GM21390 (cell line): ENCODE results near the gene IRF5.

Source experiments
- ATAC-seq: cut with Tn5 transposase; IDR thresholded peaks from one replicate; pipeline ENCODE4 v1.9.1; 2021; ENCODE audit not compliant: unreplicated experiment

Gene IRF5, protein sequence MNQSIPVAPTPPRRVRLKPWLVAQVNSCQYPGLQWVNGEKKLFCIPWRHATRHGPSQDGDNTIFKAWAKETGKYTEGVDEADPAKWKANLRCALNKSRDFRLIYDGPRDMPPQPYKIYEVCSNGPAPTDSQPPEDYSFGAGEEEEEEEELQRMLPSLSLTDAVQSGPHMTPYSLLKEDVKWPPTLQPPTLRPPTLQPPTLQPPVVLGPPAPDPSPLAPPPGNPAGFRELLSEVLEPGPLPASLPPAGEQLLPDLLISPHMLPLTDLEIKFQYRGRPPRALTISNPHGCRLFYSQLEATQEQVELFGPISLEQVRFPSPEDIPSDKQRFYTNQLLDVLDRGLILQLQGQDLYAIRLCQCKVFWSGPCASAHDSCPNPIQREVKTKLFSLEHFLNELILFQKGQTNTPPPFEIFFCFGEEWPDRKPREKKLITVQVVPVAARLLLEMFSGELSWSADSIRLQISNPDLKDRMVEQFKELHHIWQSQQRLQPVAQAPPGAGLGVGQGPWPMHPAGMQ

DNA sequence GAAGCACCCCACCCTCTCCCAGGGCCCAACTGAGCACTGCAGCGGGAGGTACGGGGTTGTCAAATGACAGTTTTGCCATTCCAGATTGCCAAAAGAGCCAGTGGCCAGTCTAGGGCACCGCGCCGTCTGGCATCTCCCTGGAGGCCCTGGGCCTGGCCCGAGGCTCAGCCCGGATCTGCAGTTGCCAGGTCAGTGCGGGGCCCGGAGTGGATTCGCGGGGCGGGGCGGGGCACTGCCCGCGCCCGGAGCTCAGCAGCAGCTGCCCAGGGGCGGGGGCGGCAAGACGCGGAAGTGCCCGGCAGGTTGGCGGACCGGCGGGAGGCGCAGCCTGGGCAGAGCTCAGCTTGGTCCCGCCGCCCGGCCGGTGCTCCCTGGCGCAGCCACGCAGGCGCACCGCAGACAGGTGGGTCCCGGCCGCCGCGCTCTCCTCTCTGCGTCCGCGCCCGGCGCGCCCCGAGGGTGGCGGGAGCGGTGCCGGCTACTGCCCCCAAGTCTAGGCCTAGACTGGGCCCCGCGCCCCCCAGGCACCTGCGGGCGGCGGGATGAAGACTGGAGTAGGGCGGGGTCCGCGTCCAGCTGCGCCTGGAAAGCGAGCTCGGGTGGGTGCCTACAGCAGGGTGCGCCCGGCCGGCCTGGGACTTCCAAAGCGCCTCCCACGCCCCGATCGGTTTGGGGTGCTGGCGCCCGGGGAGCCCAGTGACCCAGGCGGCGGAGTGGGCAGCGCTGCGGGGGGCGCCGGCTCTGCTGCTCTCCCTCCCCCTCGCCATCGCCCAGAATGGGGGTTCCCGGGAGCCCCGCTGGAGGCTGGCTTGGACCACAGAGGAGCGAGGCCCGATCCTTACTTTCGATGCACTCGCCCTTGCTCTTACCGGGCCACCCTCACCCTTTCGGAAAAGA, at the start of gene IRF5:
Gene IRF5, plus strand, starts transcription at position 281 of the 897 bp plus-strand sequence. CDS start 4,155 bp downstream, outside the sequence.
- ATAC-seq: no peak

DNA sequence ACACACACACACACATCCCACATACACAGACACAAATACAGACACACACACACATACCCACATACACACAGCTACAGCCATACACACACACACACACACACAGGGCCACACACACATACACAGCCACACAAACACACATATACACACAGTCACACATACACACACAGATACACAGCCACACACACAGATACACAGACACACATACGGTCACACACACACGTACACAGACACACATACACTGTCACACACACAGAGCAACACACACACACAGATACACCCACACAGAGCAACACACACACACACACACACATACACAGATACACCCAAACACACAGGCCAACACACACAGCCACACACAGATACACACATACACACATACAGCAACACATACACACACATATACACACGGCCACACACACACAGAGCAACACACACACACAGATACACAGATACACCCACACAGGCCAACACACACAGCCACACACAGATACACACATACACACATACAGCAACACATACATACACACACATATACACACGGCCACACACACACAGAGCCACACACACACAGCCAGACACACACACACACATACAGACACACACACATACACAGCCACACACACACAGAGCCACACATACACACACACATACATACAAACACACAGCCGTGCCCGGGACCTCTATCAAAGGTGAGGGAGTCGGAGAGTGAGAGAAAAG, 49.5 kb upstream of the IRF5 start:
- ATAC-seq: no peak

DNA sequence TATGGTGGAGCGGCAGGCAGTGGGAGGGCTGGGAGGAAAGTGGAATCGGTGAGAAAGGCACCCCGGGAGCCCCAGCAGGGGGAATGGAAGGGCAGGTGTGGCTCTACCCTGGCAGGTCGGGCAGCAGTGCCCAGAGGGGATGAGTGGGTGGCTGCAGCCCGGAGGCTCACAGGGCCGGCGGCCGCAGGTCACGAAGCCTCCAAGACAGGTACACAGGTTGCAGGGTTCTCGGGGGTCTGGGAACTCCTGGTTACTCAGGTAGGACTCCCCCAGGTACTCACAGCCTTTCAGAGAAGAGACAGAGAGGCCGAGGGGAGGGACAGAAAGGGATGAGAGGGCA, 49.0 kb upstream of the IRF5 start:
- no peak for ATAC-seq

DNA sequence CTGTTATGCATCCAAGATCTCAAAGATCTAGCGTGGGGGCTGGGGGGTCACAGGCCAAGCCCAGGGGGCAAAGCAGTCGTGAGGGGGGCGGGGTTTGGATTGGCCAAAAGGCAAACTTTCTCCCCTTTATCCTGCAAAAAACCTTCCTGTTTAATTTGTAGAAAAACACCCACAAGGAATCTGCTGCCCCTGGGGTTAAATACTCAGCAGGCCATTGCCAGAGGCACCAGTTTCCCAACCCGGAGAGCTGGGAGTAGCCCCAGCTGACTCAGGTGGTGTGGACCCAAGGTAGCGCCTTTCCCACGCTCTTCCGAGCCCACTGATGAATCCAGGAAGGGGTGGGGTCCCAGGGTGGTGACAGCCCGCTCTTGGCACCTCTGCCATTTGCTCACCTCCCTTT, 48.6 kb upstream of the IRF5 start:
- ATAC-seq: no peak

DNA sequence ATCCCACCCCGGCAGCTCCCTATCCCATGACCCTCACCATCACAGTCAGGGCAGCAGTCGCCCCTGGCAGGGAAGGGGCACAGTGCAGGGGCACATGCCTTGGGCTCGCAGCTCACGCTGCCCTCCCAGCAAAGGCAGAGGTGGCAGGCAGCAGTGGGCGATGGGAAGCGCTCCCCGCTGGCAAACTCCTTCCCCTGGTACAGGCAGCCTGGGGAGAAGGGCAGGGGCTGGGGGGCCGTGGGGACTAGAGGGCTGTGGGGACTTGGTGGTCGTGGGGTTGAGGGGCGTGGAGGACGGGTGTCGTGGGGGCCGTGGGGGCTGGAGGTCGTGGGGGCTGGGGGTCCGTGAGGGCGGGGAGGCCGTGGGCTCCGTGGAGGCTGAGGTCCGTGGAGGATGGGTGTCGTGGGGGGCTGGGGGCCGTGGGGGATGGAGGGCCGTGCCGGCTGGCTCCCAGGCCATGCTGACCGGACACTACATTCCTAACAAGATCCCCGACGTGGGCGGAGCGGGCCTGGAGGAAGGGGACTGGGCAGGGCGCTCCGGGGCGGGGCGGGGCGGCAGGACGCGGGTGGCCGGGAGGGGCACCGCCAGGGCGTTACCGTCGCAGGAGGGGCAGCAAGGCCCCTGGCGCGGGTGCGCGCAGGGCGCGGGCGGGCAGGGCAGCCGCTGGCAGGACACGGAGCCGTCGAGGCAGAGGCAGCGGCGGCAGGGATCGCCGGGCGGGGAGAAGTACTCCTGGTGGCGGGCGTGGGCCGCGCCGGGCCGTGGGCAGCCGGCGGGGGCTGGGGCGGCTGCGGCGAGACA, 47.2 kb upstream of the IRF5 start:
- ATAC-seq: no peak

DNA sequence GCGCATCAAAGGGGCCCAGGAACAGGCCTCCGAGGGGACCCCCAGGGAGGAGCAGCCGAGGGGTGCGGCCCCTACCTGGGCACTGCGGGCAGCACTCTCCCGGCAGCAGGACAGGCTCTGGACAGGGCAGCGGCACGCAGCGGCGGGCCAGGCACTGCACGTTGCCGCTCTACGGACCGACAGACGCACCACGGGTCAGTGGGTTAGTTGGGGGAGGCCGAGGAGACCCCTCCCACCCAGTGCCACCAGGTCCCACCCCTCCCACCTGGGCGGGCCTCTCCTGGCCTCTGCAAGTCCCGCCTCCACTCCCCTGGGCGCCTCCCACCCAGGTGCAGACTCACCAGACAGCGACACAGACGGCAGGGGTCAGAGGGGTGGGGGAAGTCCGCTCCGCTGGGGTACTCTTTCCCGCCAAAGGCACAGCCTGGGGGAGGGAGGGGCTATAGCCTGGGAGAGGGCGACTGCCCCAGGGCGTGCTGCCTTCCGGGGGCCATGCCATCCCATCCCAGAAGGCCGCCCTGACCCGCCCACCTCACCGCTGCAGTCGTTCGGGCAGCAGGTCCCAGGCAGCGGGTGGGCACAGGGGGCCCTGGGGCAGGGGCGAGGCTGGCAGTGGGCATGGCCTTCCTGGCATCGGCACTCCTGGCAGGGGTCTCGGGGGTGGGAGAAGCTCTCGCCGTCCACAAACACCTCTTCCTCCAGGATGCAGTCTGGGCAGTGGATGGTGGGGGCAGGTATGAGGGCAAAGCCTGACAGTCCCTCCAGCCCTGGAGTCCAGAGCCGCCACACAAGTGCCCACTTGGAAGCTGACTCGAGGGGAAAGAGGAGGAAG, 46.4 kb upstream of the IRF5 start:
- no peak for ATAC-seq

DNA sequence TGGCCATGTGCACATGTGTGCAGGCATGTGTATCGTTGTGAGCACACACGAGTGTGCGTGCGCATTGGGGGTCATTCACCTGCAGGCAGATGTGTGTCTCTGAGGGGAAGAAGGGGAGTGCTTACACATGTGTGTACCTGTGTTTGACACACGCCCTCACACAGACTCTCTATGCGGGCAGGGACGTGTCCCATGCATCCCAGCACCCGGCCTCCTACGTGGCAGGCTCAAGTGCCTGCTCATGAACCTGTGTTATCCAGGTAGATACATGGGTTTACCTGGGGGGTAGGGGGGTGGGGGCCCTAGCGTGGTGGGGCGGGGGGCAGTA, 45.8 kb upstream of the IRF5 start:
- ATAC-seq: no peak

DNA sequence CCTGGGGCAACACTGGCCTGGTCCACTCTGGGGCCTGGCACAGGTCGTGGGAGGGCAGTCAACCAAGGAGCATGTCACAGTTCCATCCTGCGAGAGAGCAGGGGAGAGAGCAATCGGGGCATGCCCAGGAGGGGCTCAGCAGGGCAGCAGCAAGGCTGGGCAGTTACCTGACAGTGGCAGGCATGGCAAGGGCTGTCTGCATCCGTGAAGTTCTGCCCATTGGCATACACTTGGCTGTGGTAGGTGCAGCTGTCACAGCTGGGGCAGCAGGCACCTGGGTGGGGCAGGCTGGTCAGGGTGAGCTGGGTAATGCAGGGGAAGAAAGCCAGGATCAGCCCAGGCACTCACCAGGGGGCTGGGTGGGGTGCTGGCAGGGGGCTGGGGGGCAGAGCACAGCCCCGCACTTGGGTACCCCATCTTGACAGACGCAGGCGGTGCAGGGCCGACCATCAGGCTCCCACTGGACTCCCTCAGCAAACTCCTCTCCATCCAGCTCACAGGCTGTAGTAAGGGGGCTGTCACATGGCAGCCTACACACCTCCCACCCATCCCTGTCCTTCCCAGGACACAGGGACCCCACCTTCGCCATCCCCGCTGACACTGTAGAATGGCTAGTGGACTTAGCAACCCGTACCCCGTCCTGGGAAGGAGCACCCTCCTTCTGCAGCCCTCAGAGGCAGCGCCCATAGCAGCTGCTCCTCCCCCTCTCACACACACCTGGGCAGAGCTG, 45.0 kb upstream of the IRF5 start:
- ATAC-seq: no peak

DNA sequence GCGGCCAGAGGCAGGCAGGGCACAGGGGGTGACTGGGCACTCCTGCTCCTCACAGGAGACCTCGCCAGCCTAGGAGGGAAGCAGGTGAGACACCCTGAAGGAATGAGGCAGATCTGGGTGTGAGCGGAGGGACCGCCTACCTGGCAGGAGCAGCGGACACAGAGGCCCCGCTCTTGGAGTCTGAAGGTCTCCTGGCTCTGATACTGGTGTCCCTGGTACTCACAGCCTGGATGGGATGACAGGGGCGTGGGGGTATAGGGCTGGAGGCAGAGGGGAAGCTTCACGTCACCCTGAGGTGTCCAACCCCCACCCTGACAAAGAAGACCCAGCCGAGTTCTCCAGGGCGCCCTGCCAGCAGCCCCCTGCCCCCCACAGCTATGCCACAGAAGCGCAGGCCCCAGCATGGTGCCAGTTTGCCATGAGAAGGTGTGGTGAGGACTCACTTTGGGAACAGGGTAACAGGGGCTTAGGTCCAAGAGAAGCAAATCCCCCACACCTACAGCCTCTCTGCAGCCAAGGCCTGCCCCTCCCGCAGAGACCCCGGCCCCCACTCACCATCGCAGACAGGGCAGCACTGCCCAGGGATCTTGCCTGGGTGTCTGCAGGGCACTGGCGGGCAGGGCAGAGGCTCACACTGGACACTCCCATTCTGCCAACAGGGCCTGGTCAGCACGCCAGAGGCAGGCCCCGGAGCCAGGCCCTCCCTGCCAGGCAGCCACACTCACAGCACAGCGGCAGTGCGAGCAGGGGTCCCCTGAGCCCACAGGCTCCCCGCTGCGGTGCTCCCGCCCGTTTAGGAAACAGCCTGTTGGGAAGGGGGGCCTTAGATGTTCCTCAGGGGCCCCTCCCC, 44.3 kb upstream of the IRF5 start:
- no peak for ATAC-seq

DNA sequence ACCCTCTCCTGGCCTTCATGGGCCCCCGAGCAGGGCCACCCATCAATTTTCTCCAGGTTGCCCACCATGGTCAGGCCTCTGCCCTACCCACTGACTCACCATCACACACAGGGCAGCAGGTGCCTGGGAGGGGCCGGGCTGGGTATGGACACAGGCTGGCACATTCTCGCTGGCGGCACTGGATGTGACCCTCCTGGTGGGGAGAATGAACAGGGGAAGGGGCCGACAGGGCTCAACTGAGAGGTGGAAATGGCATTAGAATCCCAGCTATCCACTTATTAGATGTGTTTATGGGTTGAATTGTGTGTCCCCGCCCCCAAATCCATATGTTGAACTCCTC, 43.7 kb upstream of the IRF5 start:
- no peak for ATAC-seq

DNA sequence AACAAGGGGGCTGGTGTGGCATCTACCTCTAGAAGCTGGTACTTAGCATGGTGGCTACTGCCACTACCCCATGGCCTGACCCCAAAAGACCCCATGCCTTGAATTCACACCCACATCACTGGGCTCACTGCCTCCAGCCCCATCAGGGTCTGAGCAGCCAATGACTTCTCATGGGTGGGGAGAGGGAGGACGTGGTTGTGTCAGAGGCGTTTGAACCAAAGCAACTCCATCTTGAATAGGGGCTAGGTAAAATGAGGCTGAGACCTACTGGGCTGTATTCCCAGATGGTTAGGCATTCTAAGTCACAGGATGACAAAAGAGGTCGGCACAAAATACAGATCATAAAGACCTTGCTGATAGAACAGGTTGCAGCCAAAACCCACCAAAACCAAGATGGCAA, 42.4 kb upstream of the IRF5 start:
- ATAC-seq: no peak

DNA sequence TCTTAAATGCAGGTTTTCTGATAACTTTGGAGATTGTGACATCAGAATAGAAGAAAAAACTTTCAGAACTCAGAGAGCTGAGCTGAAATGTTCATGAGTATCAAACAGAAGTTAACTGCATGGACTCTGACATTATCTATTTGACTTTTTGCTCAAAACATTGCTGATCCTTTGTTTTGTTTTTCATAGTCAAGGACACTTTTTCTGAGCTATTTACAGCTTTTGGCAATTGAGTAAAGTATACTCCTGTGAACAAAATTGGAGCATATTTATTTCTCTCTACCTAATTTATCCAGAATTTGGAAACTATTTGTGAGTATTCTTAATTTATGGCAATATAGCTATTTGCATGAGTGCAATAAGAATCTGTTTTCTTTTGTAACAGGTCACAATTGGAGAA, 38.3 kb upstream of the IRF5 start:
- no peak for ATAC-seq

DNA sequence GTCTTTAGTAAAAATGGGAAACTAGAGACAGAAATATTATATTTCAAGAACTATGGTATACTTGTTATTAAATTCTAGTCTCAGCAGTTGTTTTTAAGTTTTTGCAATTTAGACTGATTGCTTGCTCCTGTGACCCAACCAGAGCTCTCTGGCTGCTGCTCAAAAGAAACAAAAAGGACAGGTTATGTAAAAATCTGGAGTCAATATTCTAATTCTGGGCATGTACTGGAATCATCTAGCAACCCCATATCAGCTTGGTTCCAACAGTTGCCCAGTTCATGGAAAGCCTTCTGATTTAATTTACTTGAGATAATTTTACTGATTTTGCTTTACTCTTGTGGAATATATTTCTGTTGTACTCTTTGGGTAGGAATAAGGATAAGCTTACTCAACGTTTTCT, 37.5 kb upstream of the IRF5 start:
- ATAC-seq: no peak

DNA sequence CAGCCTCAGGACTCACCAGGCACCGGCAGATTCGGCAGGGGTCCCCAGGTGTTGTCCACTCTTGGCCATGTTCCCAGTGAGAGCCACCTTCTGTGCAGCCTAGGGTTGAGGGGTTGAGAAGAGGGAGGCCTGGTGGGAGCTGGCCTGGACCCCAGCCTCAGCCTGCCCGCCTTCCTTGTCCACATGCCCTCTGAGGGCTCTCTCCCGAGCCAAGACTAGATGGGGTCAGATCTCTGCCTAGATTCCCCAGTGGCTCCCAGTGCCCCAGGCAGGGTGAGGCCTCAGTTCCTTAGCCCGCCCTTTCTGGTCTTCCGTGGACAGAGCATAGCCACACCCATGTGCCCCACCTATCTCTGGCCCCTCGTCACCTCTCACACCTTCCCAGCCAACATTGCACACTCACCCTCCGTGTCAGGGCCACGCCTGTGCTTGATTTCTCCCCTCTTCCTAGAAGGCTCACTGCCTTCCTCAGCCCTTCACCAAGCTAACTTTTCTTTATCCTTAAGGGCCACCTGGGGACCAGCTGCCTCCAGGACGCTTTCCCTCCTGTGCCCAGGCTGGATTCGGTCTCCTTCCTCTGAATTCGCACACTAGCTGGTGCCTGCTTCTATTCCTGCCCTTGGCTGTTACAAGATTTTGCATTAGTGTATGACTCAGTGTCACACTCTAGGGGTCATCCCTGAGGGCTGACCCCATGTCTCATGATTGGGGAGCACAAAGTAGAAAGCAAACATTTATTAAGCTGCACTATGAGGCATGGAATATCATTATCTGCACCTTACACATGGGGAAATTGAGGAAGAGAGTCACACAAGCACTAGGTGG, 34.8 kb upstream of the IRF5 start:
- no peak for ATAC-seq

DNA sequence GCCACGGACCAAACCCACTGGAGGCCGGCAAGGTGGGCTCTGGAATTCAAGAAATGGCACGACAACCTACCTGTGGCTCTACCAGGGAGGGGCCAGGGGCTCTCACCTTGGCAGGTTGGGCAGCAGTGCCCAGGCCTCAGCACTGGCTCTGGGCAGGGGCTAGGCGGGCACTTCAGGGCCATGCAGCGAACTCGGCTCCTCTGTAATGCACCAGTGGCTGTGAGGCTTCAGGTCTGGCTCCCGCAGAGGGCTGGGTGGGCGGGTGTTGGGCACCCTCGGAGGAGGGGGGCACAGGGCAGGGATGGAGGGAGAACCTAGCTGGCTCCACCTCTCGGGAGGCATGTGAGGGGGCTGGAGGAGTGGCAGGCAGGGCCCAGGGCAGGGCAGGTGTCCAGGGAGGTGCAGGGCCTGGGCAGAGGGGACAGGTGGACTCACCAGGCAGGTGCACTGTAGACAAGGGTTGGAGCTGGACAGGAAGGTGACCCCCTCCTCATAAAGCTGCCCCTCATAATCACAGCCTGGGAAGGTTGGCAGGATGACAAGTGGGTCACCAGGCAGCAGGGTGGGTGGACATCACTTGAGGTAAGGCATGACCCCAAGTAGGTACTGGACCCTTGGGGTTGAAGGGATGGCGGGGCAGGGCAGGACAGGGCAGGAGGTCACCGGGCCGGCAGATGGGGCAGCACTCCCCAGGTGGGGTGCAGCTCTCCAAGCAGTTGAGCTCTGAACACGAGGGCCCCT, 33.9 kb upstream of the IRF5 start:
- no peak for ATAC-seq

DNA sequence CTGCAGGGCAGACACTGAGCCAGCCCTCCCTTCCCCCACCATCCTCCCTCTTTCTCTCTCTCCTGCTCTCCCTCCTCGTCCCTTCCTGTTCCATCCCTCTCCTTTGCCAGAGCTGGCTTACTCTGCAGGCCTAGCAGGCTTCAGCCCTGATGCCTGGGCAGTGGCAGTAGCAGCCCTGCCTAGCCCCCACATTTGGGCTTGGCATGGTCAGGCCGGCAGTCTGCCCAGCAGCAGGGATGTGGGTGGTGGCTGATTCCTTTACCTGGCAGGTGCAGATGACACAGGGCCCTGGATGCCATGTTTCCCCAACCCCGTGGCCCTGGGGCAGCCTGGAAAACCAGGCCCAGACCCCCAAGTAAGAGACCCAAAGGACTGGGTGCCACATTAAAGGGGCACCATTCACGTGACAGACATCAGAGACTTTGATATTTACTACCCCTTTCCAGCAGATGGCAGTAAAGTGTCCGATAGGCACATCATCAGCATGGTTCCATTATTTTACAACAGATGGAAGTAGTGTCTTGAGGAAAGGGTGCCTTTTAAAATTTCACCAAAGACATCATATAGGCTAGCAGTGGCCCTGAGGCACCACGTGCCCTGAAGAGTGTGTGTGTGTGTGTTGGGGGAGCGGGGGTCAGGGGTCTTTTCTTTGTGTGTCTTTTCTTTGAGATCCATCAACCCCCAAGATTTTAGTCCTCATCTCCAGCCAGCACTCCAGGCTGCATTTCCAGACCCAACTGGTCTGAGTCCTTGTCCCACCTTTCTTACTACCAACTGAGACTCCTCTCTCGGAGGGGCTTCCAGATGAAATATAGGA, 33.1 kb upstream of the IRF5 start:
- ATAC-seq: no peak
